ENCODE measurements around the gene SLC8A1. TPM values are rescaled to one million over a fixed set of nuclear protein-coding genes. Genes with fewer than 3 reads are reported as not detected.
A peak's percentile ranks its signal among the peaks of the same experiment; 100 is the strongest.

Gene SLC8A1
- total and polyA plus RNA-seq, 10 of the 15 experiments (the other 5 are each of a cell fraction or from before 2014, with no cell fraction given) = under 0.01 to 1.2 (median 0.01) TPM; not detected in 3

- Histone ChIP-seq H3K9me3 (replicated peaks; ENCODE audit: control insufficient read depth, insufficient read depth, low read length) (no peaks in the 10 kb centered on the region), H3K27ac (ENCODE audit: control insufficient read depth, insufficient read depth) (no peak overlapping the region), H3K4me3 (no peak overlapping the region), H3K79me2 (ENCODE audit: control insufficient read depth, insufficient read depth, low read length) (no peaks in the 10 kb centered on the region), H3K4me1 (ENCODE audit: control insufficient read depth, insufficient read depth, low read length) (no peaks in the 10 kb centered on the region), H2AFZ (ENCODE audit: control insufficient read depth, low read depth, low read length) (no peak overlapping the region), H3K4me2 (ENCODE audit: control insufficient read depth, insufficient read depth) (no peak overlapping the region), H3K36me3 (ENCODE audit: control insufficient read depth in 2 of 2, insufficient read depth in 2 of 2, low read length in 1 of 2) (no peaks in the 10 kb centered on the region), H4K20me1 (ENCODE audit: control insufficient read depth, insufficient read depth) (no peaks in the 10 kb centered on the region), H3K27me3 (replicated peaks in 1 of 2; ENCODE audit: control insufficient read depth in 2 of 2, insufficient read depth in 2 of 2, low read length in 1 of 2) (no peaks in the 10 kb centered on the region), H3K9ac (ENCODE audit: control insufficient read depth, insufficient read depth, low read length) (no peak overlapping the region)
- no peak for FAIRE-seq
- intact Hi-C loops (cut with micrococcal nuclease; ENCODE audit: unreplicated experiment) = no loop called here
- ChIA-PET CTCF (no interaction called here), POLR2A (no interaction called here), SMC1A (ENCODE audit: uncharacterized antibody, unreplicated experiment) (no interaction called here), RAD21 (ENCODE audit: unreplicated experiment) (no interaction called here)
- TF ChIP-seq RFX5 (IDR thresholded peaks at IDR 0.05; ENCODE audit: low read depth, low read length) (no peak), RCOR1 (conservative IDR thresholded peaks at IDR 0.05; ENCODE audit: low read depth, low read length) (no peak), ZNF622 (IDR thresholded peaks at IDR 0.05) (no peak), FOXM1 (IDR thresholded peaks at IDR 0.05; ENCODE audit: low read depth, low read length) (no peak)
- no peak for ATAC-seq
- no TSS peak for BruUV-seq (replicated peaks)
- in situ Hi-C loops (cut with MboI) = no loop called here
- DNase-seq (ENCODE audit: low read depth, low spot score) = no peak
- 18% methylated on average over 2 of the region's 2 CpGs for WGBS (ENCODE audit: insufficient coverage, insufficient replicate concordance, low lambda C conversion rate, missing lambda C conversion rate)
Measured at GRCh38 chr2:40321822-40322221, 130.1 kb downstream of the SLC8A1 start.

- DNase-seq (ENCODE audit: low read depth, low spot score) (no peak), ATAC-seq (no peak), FAIRE-seq (no peak)
- BruUV-seq (replicated peaks) = no TSS peak
- intact Hi-C loops (cut with micrococcal nuclease; ENCODE audit: unreplicated experiment) (no loop called here), in situ Hi-C loops (cut with MboI) (no loop called here)
- CTCF ChIA-PET = no interaction called here
- H3K79me2 ChIP-seq (ENCODE audit: control insufficient read depth, insufficient read depth, low read length) = no peaks in the 10 kb centered on the region
- SMC1A ChIA-PET (ENCODE audit: uncharacterized antibody, unreplicated experiment) = no interaction called here
- H3K9ac ChIP-seq (ENCODE audit: control insufficient read depth, insufficient read depth, low read length) = no peak overlapping the region
- H3K27me3 ChIP-seq (replicated peaks in 1 of 2; ENCODE audit: control insufficient read depth in 2 of 2, insufficient read depth in 2 of 2, low read length in 1 of 2) = no peaks in the 10 kb centered on the region
- H3K4me2 ChIP-seq (ENCODE audit: control insufficient read depth, insufficient read depth) = no peak overlapping the region
- H3K36me3 ChIP-seq (ENCODE audit: control insufficient read depth in 2 of 2, insufficient read depth in 2 of 2, low read length in 1 of 2) = no peaks in the 10 kb centered on the region
- RAD21 ChIA-PET (ENCODE audit: unreplicated experiment) = no interaction called here
- no peak overlapping the region for H2AFZ ChIP-seq (ENCODE audit: control insufficient read depth, low read depth, low read length)
- no peaks in the 10 kb centered on the region for H3K4me1 ChIP-seq (ENCODE audit: control insufficient read depth, insufficient read depth, low read length)
- H3K4me3 ChIP-seq = no peak overlapping the region
- POLR2A ChIA-PET = no interaction called here
- no peak overlapping the region for H3K27ac ChIP-seq (ENCODE audit: control insufficient read depth, insufficient read depth)
- no peaks in the 10 kb centered on the region for H4K20me1 ChIP-seq (ENCODE audit: control insufficient read depth, insufficient read depth)
- 13% methylated on average over 7 of the region's 7 CpGs for WGBS (ENCODE audit: insufficient coverage, insufficient replicate concordance, low lambda C conversion rate, missing lambda C conversion rate)
- H3K9me3 ChIP-seq (replicated peaks; ENCODE audit: control insufficient read depth, insufficient read depth, low read length) = no peaks in the 10 kb centered on the region
- TF ChIP-seq, protein P1, sequence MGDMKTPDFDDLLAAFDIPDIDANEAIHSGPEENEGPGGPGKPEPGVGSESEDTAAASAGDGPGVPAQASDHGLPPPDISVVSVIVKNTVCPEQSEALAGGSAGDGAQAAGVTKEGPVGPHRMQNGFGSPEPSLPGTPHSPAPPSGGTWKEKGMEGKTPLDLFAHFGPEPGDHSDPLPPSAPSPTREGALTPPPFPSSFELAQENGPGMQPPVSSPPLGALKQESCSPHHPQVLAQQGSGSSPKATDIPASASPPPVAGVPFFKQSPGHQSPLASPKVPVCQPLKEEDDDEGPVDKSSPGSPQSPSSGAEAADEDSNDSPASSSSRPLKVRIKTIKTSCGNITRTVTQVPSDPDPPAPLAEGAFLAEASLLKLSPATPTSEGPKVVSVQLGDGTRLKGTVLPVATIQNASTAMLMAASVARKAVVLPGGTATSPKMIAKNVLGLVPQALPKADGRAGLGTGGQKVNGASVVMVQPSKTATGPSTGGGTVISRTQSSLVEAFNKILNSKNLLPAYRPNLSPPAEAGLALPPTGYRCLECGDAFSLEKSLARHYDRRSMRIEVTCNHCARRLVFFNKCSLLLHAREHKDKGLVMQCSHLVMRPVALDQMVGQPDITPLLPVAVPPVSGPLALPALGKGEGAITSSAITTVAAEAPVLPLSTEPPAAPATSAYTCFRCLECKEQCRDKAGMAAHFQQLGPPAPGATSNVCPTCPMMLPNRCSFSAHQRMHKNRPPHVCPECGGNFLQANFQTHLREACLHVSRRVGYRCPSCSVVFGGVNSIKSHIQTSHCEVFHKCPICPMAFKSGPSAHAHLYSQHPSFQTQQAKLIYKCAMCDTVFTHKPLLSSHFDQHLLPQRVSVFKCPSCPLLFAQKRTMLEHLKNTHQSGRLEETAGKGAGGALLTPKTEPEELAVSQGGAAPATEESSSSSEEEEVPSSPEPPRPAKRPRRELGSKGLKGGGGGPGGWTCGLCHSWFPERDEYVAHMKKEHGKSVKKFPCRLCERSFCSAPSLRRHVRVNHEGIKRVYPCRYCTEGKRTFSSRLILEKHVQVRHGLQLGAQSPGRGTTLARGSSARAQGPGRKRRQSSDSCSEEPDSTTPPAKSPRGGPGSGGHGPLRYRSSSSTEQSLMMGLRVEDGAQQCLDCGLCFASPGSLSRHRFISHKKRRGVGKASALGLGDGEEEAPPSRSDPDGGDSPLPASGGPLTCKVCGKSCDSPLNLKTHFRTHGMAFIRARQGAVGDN (IDR thresholded peaks at IDR 0.05) = no peak
- TF ChIP-seq FOXM1 (IDR thresholded peaks at IDR 0.05; ENCODE audit: low read depth, low read length) (no peak), YY1 (IDR thresholded peaks at IDR 0.05; ENCODE audit: low read depth, low read length) (no peak), GABPA (IDR thresholded peaks at IDR 0.05; ENCODE audit: low read depth) (no peak), CHD4 (IDR thresholded peaks at IDR 0.05) (no peak), PBX3 (IDR thresholded peaks at IDR 0.05; ENCODE audit: insufficient replicate concordance, low read depth, low read length) (no peak), POU2F2 (IDR thresholded peaks at IDR 0.05; ENCODE audit: borderline replicate concordance, low read depth, low read length) (peak; percentile 36; the same call in 1 of the 3 replicates), FOS (IDR thresholded peaks at IDR 0.05; ENCODE audit: borderline replicate concordance, extremely low read depth, insufficient read length) (no peak), NFYA (IDR thresholded peaks at IDR 0.05; ENCODE audit: borderline replicate concordance, low read depth, low read length) (no peak), RUNX3 (IDR thresholded peaks at IDR 0.05; ENCODE audit: low read length) (peak; percentile 23; the same call in 1 of the 2 replicates), HDAC2 (IDR thresholded peaks at IDR 0.05) (no peak), RFX5 (IDR thresholded peaks at IDR 0.05; ENCODE audit: low read depth, low read length) (no peak)
Measured at GRCh38 chr2:40321016-40321623, 130.8 kb downstream of the SLC8A1 start.

Measured in GM12878 (cell line).